Prostate gland (tissue), 2 donors: ENCODE data around the gene GHRH.

Experiments
- POLR2A ChIP-seq: fragments of 450-650 bp; IDR thresholded peaks from one replicate; pipeline ENCODE4 v1.6.1; 2016; ENCODE audit warnings: antibody characterized with exemption, mild to moderate bottlenecking
- POLR2AphosphoS5 ChIP-seq: sonication (generic); formaldehyde crosslinking; IDR thresholded peaks from one replicate; pipeline ENCODE4 v1.6.1; 2017; ENCODE audit warnings: antibody characterized with exemption
- TF ChIP-seq, protein P1 (sequence below), 4 experiments: fragments of 200-600 bp in 2 of 4; fragments of 450-650 bp in 2 of 4; sonication (generic) in 2 of 4; IDR thresholded peaks; 1 replicate in 3 of 4; 2 replicates in 1 of 4; pipeline ENCODE4 v1.5.1; 2016 to 2019; ENCODE audit warnings: antibody characterized with exemption in 4 of 4, mild to moderate bottlenecking in 2 of 4, moderate library complexity in 2 of 4

- TF ChIP-seq, protein P1, sequence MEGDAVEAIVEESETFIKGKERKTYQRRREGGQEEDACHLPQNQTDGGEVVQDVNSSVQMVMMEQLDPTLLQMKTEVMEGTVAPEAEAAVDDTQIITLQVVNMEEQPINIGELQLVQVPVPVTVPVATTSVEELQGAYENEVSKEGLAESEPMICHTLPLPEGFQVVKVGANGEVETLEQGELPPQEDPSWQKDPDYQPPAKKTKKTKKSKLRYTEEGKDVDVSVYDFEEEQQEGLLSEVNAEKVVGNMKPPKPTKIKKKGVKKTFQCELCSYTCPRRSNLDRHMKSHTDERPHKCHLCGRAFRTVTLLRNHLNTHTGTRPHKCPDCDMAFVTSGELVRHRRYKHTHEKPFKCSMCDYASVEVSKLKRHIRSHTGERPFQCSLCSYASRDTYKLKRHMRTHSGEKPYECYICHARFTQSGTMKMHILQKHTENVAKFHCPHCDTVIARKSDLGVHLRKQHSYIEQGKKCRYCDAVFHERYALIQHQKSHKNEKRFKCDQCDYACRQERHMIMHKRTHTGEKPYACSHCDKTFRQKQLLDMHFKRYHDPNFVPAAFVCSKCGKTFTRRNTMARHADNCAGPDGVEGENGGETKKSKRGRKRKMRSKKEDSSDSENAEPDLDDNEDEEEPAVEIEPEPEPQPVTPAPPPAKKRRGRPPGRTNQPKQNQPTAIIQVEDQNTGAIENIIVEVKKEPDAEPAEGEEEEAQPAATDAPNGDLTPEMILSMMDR (IDR thresholded peaks at IDR 0.05): no peak
- no peak for TF ChIP-seq POLR2AphosphoS5
- TF ChIP-seq POLR2A: no peak
These were observed 26.5 kb downstream of the GHRH start for GRCh38 chr20:37235065-37235464.
